ENCODE measurements around the gene POLR2J3.
"Not testable (repeated sequence)": the region's sequence is repeated elsewhere in the genome, so short reads cannot be mapped to it uniquely, and the experiment has no call there.

GRCh38 chr7:102609734-102610133 is 37.4 kb upstream of the POLR2J3 start:
- not testable (repeated sequence) for TF ChIP-seq BHLHE40 (IDR thresholded peaks at IDR 0.05; ENCODE audit: borderline replicate concordance); TARDBP (IDR thresholded peaks at IDR 0.05); ELF4 (IDR thresholded peaks at IDR 0.05); SP1 (IDR thresholded peaks at IDR 0.05); SUZ12 (IDR thresholded peaks at IDR 0.05); FOXA1 (IDR thresholded peaks at IDR 0.05); PKNOX1 (IDR thresholded peaks at IDR 0.05); L3MBTL2 (conservative IDR thresholded peaks at IDR 0.05)

Measured in HEK293T (cell line).